ENCODE data around the gene SRGAP2C.

DNA sequence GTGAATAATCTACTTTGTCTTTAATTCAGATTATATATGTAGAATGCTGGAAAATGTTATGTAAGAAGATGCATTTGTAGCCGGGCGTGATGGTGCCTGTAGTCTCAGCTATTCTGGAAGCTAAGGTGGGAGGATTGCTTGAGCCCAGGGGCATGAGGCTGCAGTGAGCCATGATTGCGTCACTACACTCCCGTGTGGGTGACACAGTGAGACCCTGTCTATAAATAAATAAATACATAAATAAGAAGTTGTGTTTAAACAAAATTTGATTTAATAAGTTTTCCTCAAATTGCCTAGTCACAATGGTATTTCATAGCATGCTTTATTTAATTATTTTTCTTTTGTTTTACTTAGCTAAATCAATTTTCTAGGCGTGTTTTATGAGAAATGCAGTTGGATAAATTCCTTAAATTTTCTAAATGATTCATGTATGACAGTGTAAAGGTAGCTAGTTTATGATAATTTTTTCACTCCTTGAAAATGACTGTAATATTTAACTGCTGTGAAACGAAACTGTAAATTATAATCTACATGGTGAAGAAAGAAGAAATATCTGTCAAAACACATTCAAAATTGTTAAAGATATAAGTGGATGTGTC lies 232.6 kb downstream of the SRGAP2C start:
- TF ChIP-seq POLR2AphosphoS5 (IDR thresholded peaks at IDR 0.05; ENCODE audit: borderline replicate concordance, low read depth, low read length) (no peak), FOXP2 (optimal IDR thresholded peaks at IDR 0.05; ENCODE audit: control extremely low read depth, extremely low read length, insufficient read depth) (no peak), EZH2 (IDR thresholded peaks at IDR 0.05) (no peak)
